ENCODE data around the gene PRDM16.

DNA sequence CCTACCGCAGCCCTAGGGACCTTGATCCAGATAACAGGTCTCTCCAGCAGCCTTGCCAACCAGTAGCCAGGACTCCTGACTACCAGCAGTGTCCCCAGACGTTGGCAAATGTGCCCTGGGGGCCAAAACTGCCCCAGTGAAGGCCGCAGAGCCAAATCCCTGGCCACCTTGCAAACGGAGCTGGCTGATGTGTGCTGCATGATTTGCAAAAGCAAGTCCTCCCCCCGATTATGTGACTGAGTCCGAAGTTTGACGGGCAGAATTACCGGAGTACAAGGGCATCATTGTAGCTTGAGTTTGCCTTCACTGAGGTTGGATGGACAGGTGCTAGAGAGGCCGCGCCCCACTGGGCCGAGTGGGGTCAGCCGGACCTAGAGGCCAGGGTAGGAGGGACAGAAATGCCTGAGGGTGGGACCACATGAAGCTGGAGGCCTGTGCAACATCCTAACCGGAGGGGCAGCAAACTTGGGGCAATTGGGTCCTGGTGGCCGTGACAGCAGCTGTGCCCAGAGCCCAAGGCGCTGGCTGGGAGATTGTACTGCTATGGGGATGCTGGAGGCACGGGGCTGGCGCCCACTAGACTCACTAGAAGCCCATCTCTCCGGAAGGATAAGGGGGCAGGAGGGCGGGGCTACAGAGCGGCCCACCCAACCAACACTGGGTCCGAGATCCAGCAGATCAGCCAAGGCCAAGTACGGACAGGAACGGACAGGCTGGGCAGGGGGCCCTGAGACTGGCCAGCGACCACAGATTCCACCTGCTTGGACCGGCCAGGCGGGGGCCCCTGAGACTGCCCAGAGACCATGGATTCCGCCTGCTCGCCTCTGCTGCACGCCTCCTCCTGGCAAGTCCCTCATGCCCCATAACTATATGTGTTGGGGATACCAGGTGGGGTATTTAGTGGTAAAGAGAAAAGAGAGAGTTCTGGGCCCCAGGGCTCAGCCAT lies 388.2 kb downstream of the PRDM16 start:
- no peak for TF ChIP-seq CTCF (IDR thresholded peaks at IDR 0.05 in 2 of 3, conservative IDR thresholded peaks at IDR 0.05 in 1 of 3; ENCODE audit: borderline replicate concordance in 1 of 3, insufficient read depth in 1 of 3, low read depth in 2 of 3, low read length in 2 of 3)
- TF ChIP-seq RAD21 (IDR thresholded peaks at IDR 0.05; ENCODE audit: low read depth): no peak
- TF ChIP-seq YY1 (IDR thresholded peaks at IDR 0.05; ENCODE audit: extremely low read depth, insufficient replicate concordance, low read depth, low read length): no peak
- no peak for TF ChIP-seq EZH2phosphoT487 (IDR thresholded peaks at IDR 0.05; ENCODE audit: borderline replicate concordance)
- no peak for TF ChIP-seq SRF (IDR thresholded peaks at IDR 0.05; ENCODE audit: low read depth)
- no peak for TF ChIP-seq SP1 (IDR thresholded peaks at IDR 0.05; ENCODE audit: low read depth)
